Mammary epithelial cell (primary cell): ENCODE data around the gene HAUS3.

Experiments
- CTCF ChIP-seq, 2 donors: IDR thresholded peaks in 1 of 2; conservative IDR thresholded peaks in 1 of 2; 2 replicates each; pipeline ENCODE4 v1.5.1; 2011 to 2012; ENCODE audit warnings: inconsistent platforms in 2 of 2, low read length in 2 of 2, mild to moderate bottlenecking in 2 of 2, control low read depth in 1 of 2, low read depth in 1 of 2; ENCODE audit not compliant: insufficient read depth in 1 of 2; ENCODE audit errors: extremely low read depth in 1 of 2
- EZH2 ChIP-seq: IDR thresholded peaks from 2 replicates; pipeline ENCODE4 v1.6.1; 2012; ENCODE audit warnings: low read length, inconsistent platforms, borderline replicate concordance

- no peak for TF ChIP-seq CTCF (conservative IDR thresholded peaks at IDR 0.05 in 1 of 2, IDR thresholded peaks at IDR 0.05 in 1 of 2; ENCODE audit: extremely low read depth in 1 of 2, insufficient read depth in 1 of 2, low read depth in 1 of 2, low read length in 2 of 2)
- TF ChIP-seq EZH2, result no peak
Measured at GRCh38 chr4:2273221-2273620, 31.3 kb upstream of the HAUS3 start.
